Transverse colon (tissue), 4 donors: ENCODE data around the gene LDLRAD4. TPM values are rescaled to one million over a fixed set of nuclear protein-coding genes. Genes with fewer than 3 reads are reported as not detected.

Experiments
- DNase-seq: peaks from one replicate; pipeline ENCODE4 v3.0.0-alpha.2; 2019
- H3K27ac ChIP-seq, 4 donors: fragments of 200-600 bp; sonication (generic); 2 replicates each; pipeline ENCODE4 v1.5.1; 2016 to 2018; ENCODE audit warnings: inconsistent platforms in 4 of 4
- H3K27me3 ChIP-seq: fragments of 200-600 bp; sonication (generic); 2 replicates; pipeline ENCODE4 v1.5.1; 2017; ENCODE audit warnings: inconsistent platforms
- H3K36me3 ChIP-seq, 4 donors: fragments of 200-600 bp; sonication (generic); 2 replicates each; pipeline ENCODE4 v1.5.1; 2017 to 2019; ENCODE audit warnings: inconsistent platforms in 4 of 4
- H3K4me1 ChIP-seq, 4 donors: fragments of 200-600 bp; sonication (generic); 2 replicates each; pipeline ENCODE4 v1.5.1; 2017 to 2020; ENCODE audit warnings: inconsistent platforms in 4 of 4
- H3K4me3 ChIP-seq, 4 donors: fragments of 200-600 bp; sonication (generic); 1 replicate in 1 of 4; 2 replicates in 3 of 4; pipeline versions ENCODE4 v1.5.1 to v1.6.1; 2017 to 2019; ENCODE audit warnings: inconsistent platforms in 4 of 4
- H3K9me3 ChIP-seq, 2 donors: fragments of 200-600 bp; sonication (generic); 2 replicates each; pipeline ENCODE4 v1.5.1; 2017 to 2019; ENCODE audit warnings: inconsistent platforms in 2 of 2
- EP300 ChIP-seq: sonication (generic); formaldehyde crosslinking; IDR thresholded peaks from one replicate; pipeline ENCODE4 v1.6.1; 2017; ENCODE audit warnings: antibody characterized with exemption, low read depth
- POLR2A ChIP-seq: fragments of 450-650 bp; IDR thresholded peaks from one replicate; pipeline ENCODE4 v1.6.1; 2016; ENCODE audit warnings: antibody characterized with exemption, mild to moderate bottlenecking, moderate library complexity
- POLR2AphosphoS5 ChIP-seq, 3 donors: sonication (generic); formaldehyde crosslinking; IDR thresholded peaks; one replicate each; pipeline ENCODE4 v1.6.1; 2016; ENCODE audit warnings: antibody characterized with exemption in 3 of 3
- WGBS, 2 donors: methylation state at CpG; one replicate each; pipeline ENCODE4 v1.1.5; 2018; ENCODE audit warnings: low coverage in 1 of 2; 5-methylcytosine and 5-hydroxymethylcytosine counted together
- in situ Hi-C, 4 donors: fragments of 200-750 bp; cut with MboI; loops; one replicate each; pipeline versions ENCODE4 v1.15.0 to v1.15.1; 2017; ENCODE audit warnings: low sequenced_read_pairs in 3 of 4, low pct_ligation_motif_present in 1 of 4, low pct_unique_long_range_greater_than_20kb in 1 of 4
- intact Hi-C: fragments of 100-400 bp; cut with DNase I; formaldehyde crosslinking; loops from one replicate; pipeline ENCODE4 v1.15.1; 2023; ENCODE audit warnings: low total_unique reads
- total RNA-seq, 4 donors: library from RNA; depleted of rRNA; stranded (reverse); fragments of >200 nt; gene quantifications; one replicate each; pipeline ENCODE4 v1.1.0, GENCODE V29; 2016
- TF ChIP-seq, protein P1 (sequence below), 5 experiments: fragments of 200-600 bp in 3 of 5; fragments of 450-650 bp in 2 of 5; sonication (generic) in 3 of 5; IDR thresholded peaks; 1 replicate in 2 of 5; 2 replicates in 3 of 5; pipeline ENCODE4 v1.5.1; 2016 to 2017; ENCODE audit warnings: antibody characterized with exemption in 5 of 5, inconsistent platforms in 3 of 5, mild to moderate bottlenecking in 2 of 5, moderate library complexity in 1 of 5

LDLRAD4 gene
- total RNA-seq, 4 donors from 2014 or later = 34.8 to 277 (median 60.6) TPM

DNA sequence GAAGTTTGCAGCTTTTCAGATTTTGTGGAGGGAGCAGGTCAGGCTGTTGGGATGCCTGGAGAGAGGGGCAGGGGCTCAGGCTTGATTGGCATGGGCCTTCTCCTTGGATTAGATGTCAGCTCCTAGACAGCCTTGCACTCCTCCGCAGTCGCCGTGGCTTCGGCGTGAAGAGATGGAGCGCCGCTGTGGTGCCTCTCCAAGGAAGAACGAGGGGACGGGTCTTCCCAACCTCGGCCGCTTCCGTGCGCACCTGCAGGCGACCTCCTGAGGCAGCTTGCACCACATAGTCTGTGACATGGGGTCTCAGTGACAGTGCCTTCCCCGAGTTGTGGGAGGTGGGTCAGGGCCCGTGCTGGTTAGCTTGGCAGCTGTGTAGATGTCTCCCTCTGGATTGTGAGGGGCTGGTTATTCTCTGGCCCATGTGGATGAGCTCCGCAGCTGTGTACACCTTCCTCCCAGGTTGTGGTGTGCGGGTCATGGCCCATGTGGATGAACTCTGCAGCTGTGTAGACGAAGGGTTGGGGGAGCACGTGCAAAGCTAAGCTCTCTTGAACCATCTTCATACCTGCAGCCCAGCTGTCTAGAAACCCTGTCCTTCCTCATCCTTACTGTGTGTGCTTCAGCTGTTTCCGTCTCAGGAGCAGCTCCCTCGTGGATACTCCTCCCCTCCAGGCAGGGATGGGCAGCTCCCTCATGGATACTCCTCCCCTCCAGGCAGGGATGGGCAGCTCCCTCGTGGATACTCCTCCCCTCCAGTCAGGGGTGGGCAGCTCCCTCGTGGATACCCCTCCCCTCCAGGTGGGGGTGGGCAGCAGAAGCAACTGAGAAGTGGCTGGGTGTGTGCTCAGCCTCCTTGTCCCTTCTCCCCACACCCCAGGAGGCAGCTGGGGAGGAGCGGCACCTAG is 170.3 kb downstream of the LDLRAD4 start:
- 86 to 100% methylated on average over 1 to 25 of the region's 25 CpGs for WGBS, 2 donors
- H3K27me3 ChIP-seq = no peaks in the 10 kb centered on the region
- H3K4me1 ChIP-seq = no peaks in the 10 kb centered on the region
- intact Hi-C loops = loop anchor here (10.0 kb wide), 1 partner anchor 136 kb away; no protein-coding TSS in a partner anchor
- H3K27ac ChIP-seq = no peak overlapping the region
- H3K36me3 ChIP-seq = no peaks in the 10 kb centered on the region
- H3K9me3 ChIP-seq = no peaks in the 10 kb centered on the region
- in situ Hi-C loops = loop anchor here in 1 of 4 donors (25.0 kb wide), 1 partner anchor 152 kb away; no protein-coding TSS in a partner anchor
- DNase-seq = no peak
- TF ChIP-seq, protein P1, sequence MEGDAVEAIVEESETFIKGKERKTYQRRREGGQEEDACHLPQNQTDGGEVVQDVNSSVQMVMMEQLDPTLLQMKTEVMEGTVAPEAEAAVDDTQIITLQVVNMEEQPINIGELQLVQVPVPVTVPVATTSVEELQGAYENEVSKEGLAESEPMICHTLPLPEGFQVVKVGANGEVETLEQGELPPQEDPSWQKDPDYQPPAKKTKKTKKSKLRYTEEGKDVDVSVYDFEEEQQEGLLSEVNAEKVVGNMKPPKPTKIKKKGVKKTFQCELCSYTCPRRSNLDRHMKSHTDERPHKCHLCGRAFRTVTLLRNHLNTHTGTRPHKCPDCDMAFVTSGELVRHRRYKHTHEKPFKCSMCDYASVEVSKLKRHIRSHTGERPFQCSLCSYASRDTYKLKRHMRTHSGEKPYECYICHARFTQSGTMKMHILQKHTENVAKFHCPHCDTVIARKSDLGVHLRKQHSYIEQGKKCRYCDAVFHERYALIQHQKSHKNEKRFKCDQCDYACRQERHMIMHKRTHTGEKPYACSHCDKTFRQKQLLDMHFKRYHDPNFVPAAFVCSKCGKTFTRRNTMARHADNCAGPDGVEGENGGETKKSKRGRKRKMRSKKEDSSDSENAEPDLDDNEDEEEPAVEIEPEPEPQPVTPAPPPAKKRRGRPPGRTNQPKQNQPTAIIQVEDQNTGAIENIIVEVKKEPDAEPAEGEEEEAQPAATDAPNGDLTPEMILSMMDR (IDR thresholded peaks at IDR 0.05) = no peak
- no peak for TF ChIP-seq POLR2AphosphoS5 (IDR thresholded peaks at IDR 0.05)
- no peak for TF ChIP-seq EP300
- no peak for TF ChIP-seq POLR2A
- H3K4me3 ChIP-seq = no peak overlapping the region

DNA sequence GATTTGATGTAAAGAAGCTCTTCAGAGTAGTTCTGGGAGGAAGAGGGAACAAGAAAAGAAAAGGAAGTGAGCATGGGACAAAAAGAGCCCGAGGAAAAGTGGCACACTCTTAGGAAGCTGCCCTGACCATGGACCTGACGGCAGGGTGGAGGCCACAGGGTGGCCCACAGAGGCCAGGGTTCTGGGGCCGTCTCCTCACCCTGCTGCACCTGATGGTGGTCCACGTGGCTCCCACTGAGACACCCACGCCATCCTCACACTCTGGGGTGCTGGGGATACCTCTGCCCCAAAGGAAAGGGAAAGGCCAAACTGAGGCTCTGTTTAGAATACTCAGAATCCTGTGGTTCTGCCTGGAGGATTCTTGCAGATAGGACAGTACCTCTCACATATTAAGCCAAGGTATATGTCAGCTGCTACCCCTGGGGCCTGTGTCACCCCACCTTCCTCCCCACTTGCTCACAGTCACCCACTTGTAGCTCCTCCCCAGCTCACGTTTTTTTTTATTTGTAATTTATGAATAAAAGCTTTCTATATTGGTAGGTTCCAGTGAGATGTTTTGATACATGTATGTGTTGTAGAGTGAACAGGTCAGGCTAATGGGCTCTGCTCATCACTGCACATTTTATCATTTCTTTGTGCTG is 171.1 kb downstream of the LDLRAD4 start:
- Histone ChIP-seq H3K9me3 (no peaks in the 10 kb centered on the region), H3K27me3 (no peaks in the 10 kb centered on the region), H3K27ac (no peak overlapping the region), H3K4me1 (peaks cover 0 to 2% (median 0%) of the 10 kb centered on the region in 4 donors), H3K36me3 (no peaks in the 10 kb centered on the region), H3K4me3 (no peak overlapping the region)
- in situ Hi-C loops (loop anchor here in 1 of 4 donors (25.0 kb wide), 1 partner anchor 152 kb away; no protein-coding TSS in a partner anchor), intact Hi-C loops (loop anchor here (10.0 kb wide), 1 partner anchor 135 kb away; no protein-coding TSS in a partner anchor)
- TF ChIP-seq, protein P1 (IDR thresholded peaks at IDR 0.05) = no peak
- no peak for TF ChIP-seq EP300
- TF ChIP-seq POLR2AphosphoS5 (IDR thresholded peaks at IDR 0.05) = no peak
- TF ChIP-seq POLR2A = no peak
- DNase-seq = no peak
- WGBS, 2 donors = 50 to 70% methylated on average over 1 to 6 of the region's 6 CpGs

DNA sequence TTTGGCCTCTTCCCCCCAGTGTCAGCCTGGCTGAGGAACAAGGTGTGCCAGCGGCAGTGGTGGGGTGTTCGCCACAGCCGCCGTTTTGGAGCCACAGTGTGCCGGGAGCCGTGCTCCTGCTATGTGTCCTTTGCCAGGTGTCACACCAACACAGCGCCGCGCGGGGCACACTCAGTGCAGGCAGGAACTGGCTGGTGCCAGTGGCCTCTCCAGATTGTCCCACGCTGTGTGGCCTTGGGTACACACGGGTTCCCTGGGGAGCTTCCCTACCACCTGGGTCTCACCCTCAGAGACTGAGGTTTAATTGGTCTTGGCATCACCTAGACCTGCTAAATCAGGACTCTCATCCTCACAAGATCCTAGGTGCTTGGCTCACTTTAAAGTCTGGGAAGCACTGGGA is 171.6 kb downstream of the LDLRAD4 start:
- no peak overlapping the region for H3K27ac ChIP-seq
- TF ChIP-seq, protein P1 (IDR thresholded peaks at IDR 0.05) = no peak
- TF ChIP-seq EP300 = no peak
- H3K9me3 ChIP-seq = no peaks in the 10 kb centered on the region
- H3K27me3 ChIP-seq = no peaks in the 10 kb centered on the region
- no peaks in the 10 kb centered on the region for H3K36me3 ChIP-seq
- 94% methylated on average over 12 of the region's 12 CpGs; no CpG with 5 or more reads in 1 of the 2 donors for WGBS, 2 donors
- DNase-seq = no peak
- intact Hi-C loops (no loop called here), in situ Hi-C loops (loop anchor here in 1 of 4 donors (25.0 kb wide), 1 partner anchor 153 kb away; no protein-coding TSS in a partner anchor)
- no peak overlapping the region for H3K4me3 ChIP-seq
- H3K4me1 ChIP-seq = peaks cover 0 to 4% (median 0%) of the 10 kb centered on the region in 4 donors

DNA sequence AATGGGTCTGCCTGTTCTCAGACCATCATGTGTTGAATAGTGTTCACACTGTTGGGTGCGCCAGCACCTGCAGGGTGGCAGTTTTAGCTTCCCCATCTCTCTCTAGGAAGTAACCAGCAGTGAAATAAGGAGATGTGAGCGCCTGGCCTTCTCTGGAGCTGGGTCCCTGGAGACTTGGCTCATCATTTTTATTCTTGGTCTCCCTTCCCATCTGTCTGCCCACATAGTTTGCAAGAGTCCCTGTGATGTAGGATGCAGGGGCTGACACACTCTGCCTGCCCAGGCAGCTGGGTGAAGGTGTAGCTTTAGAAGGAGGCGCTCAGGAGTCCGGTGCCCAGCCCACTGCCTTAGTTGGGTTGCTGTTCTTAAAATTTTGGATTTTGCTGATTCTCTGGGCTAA is 172.2 kb downstream of the LDLRAD4 start:
- Histone ChIP-seq H3K27ac (no peak overlapping the region), H3K4me1 (peaks cover 0 to 4% (median 0%) of the 10 kb centered on the region in 4 donors), H3K36me3 (no peaks in the 10 kb centered on the region), H3K4me3 (no peak overlapping the region), H3K27me3 (no peaks in the 10 kb centered on the region), H3K9me3 (no peaks in the 10 kb centered on the region)
- intact Hi-C loops (no loop called here), in situ Hi-C loops (loop anchor here in 1 of 4 donors (25.0 kb wide), 1 partner anchor 153 kb away; no protein-coding TSS in a partner anchor)
- TF ChIP-seq POLR2AphosphoS5 (IDR thresholded peaks at IDR 0.05) = no peak
- TF ChIP-seq, protein P1 (IDR thresholded peaks at IDR 0.05) = no peak
- TF ChIP-seq POLR2A = no peak
- no peak for TF ChIP-seq EP300
- WGBS, 2 donors = 88 to 100% methylated on average over 1 to 4 of the region's 4 CpGs
- no peak for DNase-seq
